K562 (cell line): ENCODE measurements around the gene ARL17B. TPM values are rescaled to one million over a fixed set of nuclear protein-coding genes. Genes with fewer than 3 reads are reported as not detected.
A peak's percentile ranks its signal among the peaks of the same experiment; 100 is the strongest.

Experiments
- ATAC-seq: fragments of 200-7000 bp; cut with Tn5 transposase; 3 replicates; pipeline ENCODE4 v1.9.1; 2020; ENCODE audit warnings: moderate library complexity
- BruUV-seq: library from RNA; stranded (reverse); fragments of 400-500 nt; replicated peaks from 2 replicates; lab custom pipeline; 2021; lab: Mats Ljungman, UMichigan
- CTCF ChIA-PET: fragments of 300-600 bp; formaldehyde crosslinking; extraction: SDS; loops from one replicate; lab custom pipeline; 2021; ENCODE audit warnings: low intra/inter-chr PET ratio; lab: Yijun Ruan, JAX
- POLR2A ChIA-PET: fragments of 300-600, 350-650 bp; sonication (Branson Sonifier 250); formaldehyde crosslinking; extraction: SDS; loops from one replicate; lab custom pipeline; 2021; ENCODE audit warnings: antibody characterized with exemption, inconsistent platforms; lab: Yijun Ruan, JAX
- DNase-seq, 4 experiments: peaks; one replicate each; pipeline versions ENCODE4 v3.0.0 to v3.0.0-alpha.2; 2011 to 2018; ENCODE audit warnings: low spot score in 3 of 4, mixed read lengths in 3 of 4; ENCODE audit errors: extremely low read depth in 1 of 4
- FAIRE-seq: peaks from 2 replicates; lab custom pipeline; 2011; peaks lifted over from hg19 to GRCh38; lab: Jason Lieb, UNC
- H2AFZ ChIP-seq: 2 replicates; pipeline ENCODE4 v1.6.0; 2011; ENCODE audit warnings: low read depth, low read length, control low read depth, inconsistent platforms
- H3K27ac ChIP-seq: fragments of 200-600 bp; 3 replicates; pipeline ENCODE4 v1.8.0; 2011; ENCODE audit warnings: low read depth, mild to moderate bottlenecking, control low read depth, inconsistent platforms, low read length, moderate library complexity, mixed read lengths; ENCODE audit errors: extremely low read depth
- H3K27me3 ChIP-seq, 2 experiments: fragments of 300-600 bp in 1 of 2; 2 replicates in 1 of 2; 3 replicates in 1 of 2; pipeline versions ENCODE4 v1.6.0 to v1.8.0; 2011; ENCODE audit warnings: inconsistent platforms in 2 of 2, low read length in 2 of 2, mild to moderate bottlenecking in 1 of 2, mixed read lengths in 1 of 2, moderate library complexity in 1 of 2; ENCODE audit not compliant: control insufficient read depth in 2 of 2, insufficient read depth in 2 of 2
- H3K36me3 ChIP-seq: fragments of 300-600 bp; 3 replicates; pipeline ENCODE4 v1.8.0; 2011; ENCODE audit warnings: mild to moderate bottlenecking, low read length, inconsistent platforms; ENCODE audit not compliant: control insufficient read depth, insufficient read depth
- H3K4me1 ChIP-seq, 2 experiments: fragments of 200-600 bp in 1 of 2; replicated peaks in 1 of 2; 2 replicates in 1 of 2; 3 replicates in 1 of 2; pipeline versions ENCODE4 v1.5.1 to v1.8.0; 2011; ENCODE audit warnings: inconsistent platforms in 2 of 2, low read length in 2 of 2, mild to moderate bottlenecking in 1 of 2, mixed read lengths in 1 of 2, moderate library complexity in 1 of 2; ENCODE audit not compliant: control insufficient read depth in 2 of 2, insufficient read depth in 2 of 2
- H3K4me2 ChIP-seq: 2 replicates; pipeline ENCODE4 v1.6.1; 2011; ENCODE audit warnings: low read length, control low read depth, inconsistent platforms, mixed read lengths; ENCODE audit not compliant: insufficient read depth
- H3K4me3 ChIP-seq: fragments of 200-600 bp; sonication (generic), shearing (Covaris generic); 2 replicates; pipeline ENCODE4 v1.5.1; 2016; ENCODE audit warnings: control low read depth, inconsistent platforms
- H3K79me2 ChIP-seq: fragments of 200-600 bp; 3 replicates; pipeline ENCODE4 v1.8.0; 2011; ENCODE audit warnings: low read length, inconsistent platforms; ENCODE audit not compliant: control insufficient read depth, insufficient read depth
- H3K9ac ChIP-seq, 2 experiments: 2 replicates each; pipeline versions ENCODE4 v1.6.0 to v1.6.1; 2011; ENCODE audit warnings: low read depth in 2 of 2, low read length in 2 of 2, control low read depth in 1 of 2, inconsistent platforms in 1 of 2, mild to moderate bottlenecking in 1 of 2, mixed read lengths in 1 of 2; ENCODE audit not compliant: insufficient read depth in 1 of 2
- H3K9me1 ChIP-seq: one replicate; pipeline ENCODE4 v1.6.0; 2011; ENCODE audit warnings: inconsistent platforms, mild to moderate bottlenecking, low read length, moderate library complexity; ENCODE audit not compliant: control insufficient read depth, insufficient read depth
- H3K9me3 ChIP-seq: replicated peaks from 2 replicates; pipeline ENCODE4 v1.5.1; 2011; ENCODE audit warnings: low read depth, low read length, inconsistent platforms; ENCODE audit not compliant: control insufficient read depth, insufficient read depth
- H4K20me1 ChIP-seq: replicated peaks from 2 replicates; pipeline ENCODE4 v1.6.1; 2011; ENCODE audit warnings: low read length, inconsistent platforms, mixed read lengths; ENCODE audit not compliant: control insufficient read depth, insufficient read depth
- ATF1 ChIP-seq, 2 experiments: fragments of 450-650 bp in 1 of 2; IDR thresholded peaks; 2 replicates each; pipeline ENCODE4 v1.6.1; 2016; ENCODE audit warnings: missing compliant biosample characterization in 1 of 2, missing genetic modification characterization in 1 of 2
- CEBPB ChIP-seq: fragments of 450-650 bp; IDR thresholded peaks from 2 replicates; pipeline ENCODE4 v1.6.1; 2016; ENCODE audit warnings: missing genetic modification characterization, missing compliant biosample characterization
- ELF1 ChIP-seq: fragments of 200-800 bp; sonication (Bioruptor generic); IDR thresholded peaks from 2 replicates; pipeline ENCODE4 v1.6.1; 2016; ENCODE audit warnings: missing genetic modification characterization, missing compliant biosample characterization
- HDAC3 ChIP-seq: fragments of 450-650 bp; IDR thresholded peaks from 2 replicates; pipeline ENCODE4 v1.6.1; 2018; ENCODE audit warnings: borderline replicate concordance, mild to moderate bottlenecking, moderate library complexity; ENCODE audit not compliant: partially characterized antibody
- JUN ChIP-seq, 2 experiments: sonication (generic) in 1 of 2; formaldehyde crosslinking in 1 of 2; IDR thresholded peaks; 2 replicates each; pipeline versions ENCODE4 v1.6.1 to v1.8.0; 2012 to 2022; ENCODE audit warnings: borderline replicate concordance in 2 of 2, mild to moderate bottlenecking in 2 of 2, improper control_type of control experiment in 1 of 2, low read depth in 1 of 2, low read length in 1 of 2, missing genetic modification reagents in 1 of 2
- NR2C2 ChIP-seq, 2 experiments: fragments of 200-800 bp in 1 of 2; sonication (Bioruptor generic) in 1 of 2; sonication (generic) in 1 of 2; formaldehyde crosslinking in 1 of 2; IDR thresholded peaks; 2 replicates each; pipeline versions ENCODE4 v1.6.1 to v1.8.0; 2016 to 2022; ENCODE audit warnings: mild to moderate bottlenecking in 1 of 2, missing compliant biosample characterization in 1 of 2, missing genetic modification characterization in 1 of 2, missing genetic modification reagents in 1 of 2
- RBBP5 ChIP-seq: fragments of 200-600 bp; sonication (generic); IDR thresholded peaks from 2 replicates; pipeline ENCODE4 v1.6.1; 2012; ENCODE audit warnings: borderline replicate concordance, mild to moderate bottlenecking, low read length, control low read depth, inconsistent platforms; ENCODE audit not compliant: insufficient read depth, poor library complexity, severe bottlenecking
- RHOXF2B ChIP-seq: fragments of 250-450 bp; sonication (Bioruptor Pico); conservative IDR thresholded peaks from 2 replicates; pipeline ENCODE4 v1.5.1; 2021
- SETDB1 ChIP-seq: IDR thresholded peaks from one replicate; pipeline ENCODE4 v1.6.1; 2012; ENCODE audit warnings: low read length, control low read depth, inconsistent platforms
- TOE1 ChIP-seq, 2 experiments: fragments of 450-650 bp in 1 of 2; sonication (generic) in 1 of 2; formaldehyde crosslinking in 1 of 2; IDR thresholded peaks; 2 replicates each; pipeline versions ENCODE4 v1.7.1 to v1.8.0; 2016 to 2022; ENCODE audit warnings: borderline replicate concordance in 2 of 2, mild to moderate bottlenecking in 2 of 2, antibody characterized with exemption in 1 of 2, inconsistent platforms in 1 of 2, low read depth in 1 of 2, missing genetic modification reagents in 1 of 2, moderate library complexity in 1 of 2
- UBTF ChIP-seq, 2 experiments: IDR thresholded peaks; 2 replicates each; pipeline ENCODE4 v1.6.1; 2012; ENCODE audit warnings: improper control_type of control experiment in 2 of 2, low read depth in 2 of 2, low read length in 2 of 2, borderline replicate concordance in 1 of 2
- ZNF24 ChIP-seq: fragments of 450-650 bp; IDR thresholded peaks from 2 replicates; pipeline ENCODE4 v1.6.1; 2016
- ZNF263 ChIP-seq: sonication (generic); formaldehyde crosslinking; IDR thresholded peaks from 2 replicates; pipeline ENCODE4 v1.8.0; 2022; ENCODE audit warnings: mild to moderate bottlenecking, missing genetic modification reagents, borderline replicate concordance
- ZNF324 ChIP-seq: fragments of 250-450 bp; sonication (Bioruptor Pico); IDR thresholded peaks from 2 replicates; pipeline ENCODE4 v1.4.0; 2020; ENCODE audit warnings: mild to moderate bottlenecking
- ZNF696 ChIP-seq: fragments of 250-450 bp; sonication (Bioruptor Pico); conservative IDR thresholded peaks from 2 replicates; pipeline ENCODE4 v1.4.0; 2020; ENCODE audit warnings: mild to moderate bottlenecking, moderate library complexity
- WGBS: fragments of 100-300 bp; shearing (Covaris generic); methylation state at CpG from one replicate; pipeline ENCODE4 v1.1.6; 2016; ENCODE audit warnings: low coverage, mixed read lengths; ENCODE audit not compliant: insufficient coverage; ENCODE audit errors: missing lambda C conversion rate; 5-methylcytosine and 5-hydroxymethylcytosine counted together
- in situ Hi-C: fragments of 300-500 bp; cut with MboI; formaldehyde crosslinking; loops from 4 replicates; pipeline ENCODE4 v1.15.0; 2018; ENCODE audit warnings: inconsistent platforms, mixed read lengths
- intact Hi-C: fragments of 100-400 bp; cut with micrococcal nuclease; formaldehyde crosslinking; loops from 2 replicates; pipeline ENCODE4 v1.14.2; 2022
- polyA plus RNA-seq, 8 experiments: library from polyadenylated mRNA; depleted of rRNA in 4 of 8; stranded (reverse) in 5 of 8; unstranded in 3 of 8; fragments of >200 nt; fragmentation: Nextera tagmentation in 2 of 8; fragmentation: Illumina TruSeq in 1 of 8; extraction: Ambion mirVana in 2 of 8; extraction: Trizol in 1 of 8; gene quantifications; 2 replicates each; pipeline versions ENCODE4 v1.2.1 to v1.2.3, GENCODE V29; 2011 to 2014; ENCODE audit warnings: inconsistent platforms in 1 of 8, missing spikeins in 1 of 8
- total RNA-seq, 7 experiments: library from RNA; depleted of rRNA in 6 of 7; stranded (reverse); fragments of >200 nt in 6 of 7; fragmentation: Illumina TruSeq in 2 of 7; extraction: Trizol in 2 of 7; gene quantifications; 2 replicates each; pipeline versions ENCODE4 v1.2.1 to v1.2.3, GENCODE V29; 2011 to 2021; ENCODE audit warnings: low replicate concordance in 1 of 7

ARL17B gene
- total and polyA plus RNA-seq, 9 of the 15 experiments (the other 6 are each of a cell fraction or from before 2014, with no cell fraction given): 4.0 to 24.2 (median 8.4) TPM

GRCh38 chr17:46266656-46267544 is 94.7 kb downstream of the ARL17B start:
- in situ Hi-C loops (loop anchor here (5.0 to 25.0 kb wide), 2 partner anchors 95 to 235 kb away; partner anchors contain the start of gene ARL17B), intact Hi-C loops (loop anchor here (5.0 kb wide), 1 partner anchor 75 kb away; the partner anchor contains the start of gene KANSL1)
- Histone ChIP-seq H3K9me1 (no peaks in the 10 kb centered on the region), H3K4me3 (peak overlapping the region; percentile 65), H3K27me3 (no peaks in the 10 kb centered on the region), H3K27ac (peak overlapping the region; percentile 74), H4K20me1 (no peaks in the 10 kb centered on the region), H3K4me2 (peak overlapping the region; percentile 84), H3K9ac (peak overlapping the region; percentile 77 to 96), H3K79me2 (no peaks in the 10 kb centered on the region), H3K9me3 (no peaks in the 10 kb centered on the region), H2AFZ (peak overlapping the region; percentile 95), H3K4me1 (peaks cover 19 to 29% of the 10 kb centered on the region in 2 experiments; a peak in 4 of 5 replicates), H3K36me3 (no peaks in the 10 kb centered on the region)
- POLR2A ChIA-PET: interaction anchor here (0.6 kb wide), 1 partner anchor 842 kb away, joined by 3 read pairs; no protein-coding TSS in a partner anchor
- DNase-seq (peak; percentile 95 to 99 (median 98)), ATAC-seq (peak; percentile 91), FAIRE-seq (peak; percentile 19)
- BruUV-seq: TSS peak; percentile 91
- under 1% methylated on average over 104 of the region's 116 CpGs for WGBS
- CTCF ChIA-PET: interaction anchor here (1.2 to 1.3 kb wide), 2 partner anchors 74 to 318 kb away, joined by 4 to 7 read pairs; partner anchors contain the start of gene KANSL1
- TF ChIP-seq ZNF696 (CRISPR knock-in tag): no peak
- TF ChIP-seq UBTF (IDR thresholded peaks at IDR 0.05; ENCODE audit: borderline replicate concordance in 1 of 2, low read depth in 2 of 2, low read length in 2 of 2): peak; percentile 55 to 93; a peak in 2 of 4 replicates
- TF ChIP-seq CEBPB (tag): no peak
- 0 out of 2 replicates have a peak, but pooled peaks have one; percentile 4 for TF ChIP-seq JUN (IDR thresholded peaks at IDR 0.05; ENCODE audit: borderline replicate concordance, low read depth, low read length)
- no peak for TF ChIP-seq JUN (CRISPR knock-in tag; IDR thresholded peaks at IDR 0.05; ENCODE audit: borderline replicate concordance)
- no peak for TF ChIP-seq NR2C2 (CRISPR knock-in tag; IDR thresholded peaks at IDR 0.05)
- TF ChIP-seq NR2C2 (tag; IDR thresholded peaks at IDR 0.05): peak; percentile 80
- TF ChIP-seq ZNF324 (CRISPR knock-in tag): no peak
- TF ChIP-seq ZNF24: 0 out of 2 replicates have a peak, but pooled peaks have one; percentile 39
- TF ChIP-seq ATF1 (CRISPR knock-in tag; IDR thresholded peaks at IDR 0.05): no peak
- peak; percentile 65 for TF ChIP-seq ATF1 (tag; IDR thresholded peaks at IDR 0.05)
- peak; percentile 48; the same call in 1 of the 2 replicates for TF ChIP-seq ZNF263
- TF ChIP-seq ELF1 (tag): no peak
- TF ChIP-seq TOE1 (IDR thresholded peaks at IDR 0.05; ENCODE audit: borderline replicate concordance): peak; percentile 41; the same call in 1 of the 2 replicates
- no peak for TF ChIP-seq TOE1 (CRISPR knock-in tag; IDR thresholded peaks at IDR 0.05; ENCODE audit: borderline replicate concordance, low read depth)
- TF ChIP-seq RHOXF2B: no peak; the same call in 1 of the 2 replicates
- TF ChIP-seq RBBP5: peak; percentile 46
- TF ChIP-seq HDAC3: no peak
- peak; percentile 46 for TF ChIP-seq SETDB1
